Measurements from ENCODE around the gene IL4R. TPM values are rescaled to one million over a fixed set of nuclear protein-coding genes. Genes with fewer than 3 reads are reported as not detected.

The IL4R gene
- total RNA-seq, 4 donors from 2014 or later = 19.2 to 43.3 (median 39.3) TPM

DNA sequence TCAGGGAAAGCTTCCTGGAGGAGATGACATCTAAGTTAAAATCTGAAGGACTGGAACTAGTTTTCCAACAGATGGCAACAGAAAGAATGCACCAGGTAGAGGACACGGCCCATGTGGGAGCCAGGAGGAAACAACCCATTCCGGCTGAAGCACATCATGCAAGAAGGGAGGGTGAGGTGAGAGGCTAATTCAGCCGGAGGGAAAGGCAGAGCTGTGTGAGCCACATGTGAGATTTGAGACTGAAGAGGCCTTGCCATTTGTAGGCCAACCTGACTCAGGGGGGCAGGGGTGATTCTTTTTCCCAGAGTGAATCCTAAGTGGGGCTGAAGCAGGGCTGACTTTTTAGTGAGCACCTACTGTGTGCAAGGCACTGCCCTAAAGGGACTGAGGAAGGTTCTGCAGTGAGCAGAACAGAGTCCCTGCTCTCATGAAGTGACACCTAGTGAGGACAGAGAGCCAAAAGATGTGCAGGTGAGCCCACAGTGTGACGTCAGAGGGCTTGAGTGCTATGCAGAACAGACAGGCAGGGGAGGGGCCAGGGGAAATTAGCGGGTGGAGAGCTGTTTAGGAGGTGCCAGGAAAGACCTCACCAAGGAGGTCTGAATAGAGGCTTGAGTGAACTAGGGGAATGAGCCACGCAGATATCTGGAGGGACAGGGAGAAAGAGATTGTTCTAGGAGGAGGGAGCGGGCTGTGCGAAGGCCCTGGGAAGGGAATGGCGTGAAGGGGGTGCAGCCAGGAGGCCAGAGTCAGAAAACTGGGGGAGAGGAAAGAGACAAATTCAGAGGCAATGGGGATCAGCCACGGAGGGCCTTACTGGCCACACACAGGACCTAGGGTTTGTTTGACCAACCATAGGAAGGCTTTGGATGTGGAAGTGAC, 68.4 kb downstream of the IL4R start:
- H3K9me3 ChIP-seq = peaks cover 0 to 42% (median 0%) of the 10 kb centered on the region in 4 donors
- 72 to 75% methylated on average over 10 of the region's 10 CpGs for WGBS, 2 donors
- no peaks in the 10 kb centered on the region for H3K36me3 ChIP-seq
- H3K27ac ChIP-seq = no peak overlapping the region
- DNase-seq (ENCODE audit: low spot score in 2 of 2) = no peak
- no peaks in the 10 kb centered on the region for H3K27me3 ChIP-seq
- no peak overlapping the region for H3K4me3 ChIP-seq
- TF ChIP-seq EP300 (IDR thresholded peaks at IDR 0.05) (no peak), POLR2A (IDR thresholded peaks at IDR 0.05) (no peak)
- TF ChIP-seq, protein P1, sequence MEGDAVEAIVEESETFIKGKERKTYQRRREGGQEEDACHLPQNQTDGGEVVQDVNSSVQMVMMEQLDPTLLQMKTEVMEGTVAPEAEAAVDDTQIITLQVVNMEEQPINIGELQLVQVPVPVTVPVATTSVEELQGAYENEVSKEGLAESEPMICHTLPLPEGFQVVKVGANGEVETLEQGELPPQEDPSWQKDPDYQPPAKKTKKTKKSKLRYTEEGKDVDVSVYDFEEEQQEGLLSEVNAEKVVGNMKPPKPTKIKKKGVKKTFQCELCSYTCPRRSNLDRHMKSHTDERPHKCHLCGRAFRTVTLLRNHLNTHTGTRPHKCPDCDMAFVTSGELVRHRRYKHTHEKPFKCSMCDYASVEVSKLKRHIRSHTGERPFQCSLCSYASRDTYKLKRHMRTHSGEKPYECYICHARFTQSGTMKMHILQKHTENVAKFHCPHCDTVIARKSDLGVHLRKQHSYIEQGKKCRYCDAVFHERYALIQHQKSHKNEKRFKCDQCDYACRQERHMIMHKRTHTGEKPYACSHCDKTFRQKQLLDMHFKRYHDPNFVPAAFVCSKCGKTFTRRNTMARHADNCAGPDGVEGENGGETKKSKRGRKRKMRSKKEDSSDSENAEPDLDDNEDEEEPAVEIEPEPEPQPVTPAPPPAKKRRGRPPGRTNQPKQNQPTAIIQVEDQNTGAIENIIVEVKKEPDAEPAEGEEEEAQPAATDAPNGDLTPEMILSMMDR (IDR thresholded peaks at IDR 0.05) = no peak
- H3K4me1 ChIP-seq = no peaks in the 10 kb centered on the region

DNA sequence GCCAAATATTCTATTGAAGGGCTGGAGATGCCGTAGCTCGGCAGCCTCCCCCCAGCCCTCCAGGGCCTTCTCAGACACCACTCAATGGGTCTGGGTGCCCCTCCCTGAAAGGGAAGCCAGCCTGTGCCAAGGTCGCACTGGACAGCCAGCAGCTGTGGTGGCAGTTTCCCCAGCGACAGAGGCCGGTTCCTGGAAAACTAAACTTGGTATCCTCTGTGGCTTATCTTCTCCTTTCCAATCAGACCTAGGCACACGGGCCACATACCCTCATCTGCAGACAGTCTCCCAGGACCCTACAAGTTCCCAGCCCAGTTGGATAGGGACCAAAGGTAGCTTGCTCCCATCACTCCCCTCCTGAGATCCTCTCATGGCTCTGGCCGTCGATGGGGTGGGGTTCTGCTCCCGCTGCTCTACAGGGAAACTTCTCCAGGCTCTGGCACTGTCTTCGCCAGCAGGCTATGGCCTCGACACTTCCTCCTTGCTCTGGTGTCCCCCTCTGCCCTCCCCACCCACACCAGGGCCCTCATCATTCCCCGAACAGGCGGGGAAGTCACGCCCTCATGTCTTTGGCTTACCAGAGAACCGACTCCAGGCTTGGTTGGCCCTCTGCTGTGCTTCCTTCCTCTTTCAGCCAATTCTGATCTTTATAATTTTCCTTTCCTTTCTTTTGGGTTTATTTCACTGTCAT, 69.9 kb downstream of the IL4R start:
- Histone ChIP-seq H3K36me3 (no peaks in the 10 kb centered on the region), H3K27ac (no peak overlapping the region), H3K4me1 (no peaks in the 10 kb centered on the region), H3K27me3 (no peaks in the 10 kb centered on the region), H3K4me3 (no peak overlapping the region), H3K9me3 (peaks cover 0 to 47% (median 0%) of the 10 kb centered on the region in 4 donors)
- no peak for DNase-seq (ENCODE audit: low spot score in 2 of 2)
- TF ChIP-seq EP300 (IDR thresholded peaks at IDR 0.05) (no peak), POLR2A (IDR thresholded peaks at IDR 0.05) (no peak)
- TF ChIP-seq, protein P1 (IDR thresholded peaks at IDR 0.05) = no peak
- WGBS, 2 donors = 76 to 80% methylated on average over 15 of the region's 15 CpGs

DNA sequence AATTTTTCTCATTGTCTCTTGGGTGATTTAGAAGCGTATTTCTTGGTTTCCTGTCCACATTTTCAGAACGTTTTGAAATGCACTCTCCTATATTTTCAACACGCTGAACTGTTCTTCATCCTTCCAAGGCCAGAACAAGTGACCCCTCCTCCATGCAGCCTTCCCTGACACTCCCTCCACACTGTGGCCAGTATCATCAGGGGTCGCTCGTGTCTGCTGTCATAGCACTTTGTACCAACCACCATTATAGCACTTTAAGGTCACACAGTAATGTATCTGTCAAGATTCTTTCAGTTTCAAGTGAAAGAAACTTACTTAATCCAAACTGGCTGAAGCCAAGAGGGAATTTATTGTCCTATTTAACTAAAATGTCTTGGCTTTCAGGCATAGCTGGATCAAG, 70.7 kb downstream of the IL4R start:
- no peak for DNase-seq (ENCODE audit: low spot score in 2 of 2)
- H3K4me1 ChIP-seq = no peaks in the 10 kb centered on the region
- no peak overlapping the region for H3K4me3 ChIP-seq
- no peaks in the 10 kb centered on the region for H3K27me3 ChIP-seq
- no peaks in the 10 kb centered on the region for H3K36me3 ChIP-seq
- TF ChIP-seq POLR2A (IDR thresholded peaks at IDR 0.05) (no peak), EP300 (IDR thresholded peaks at IDR 0.05) (no peak)
- TF ChIP-seq, protein P1 (IDR thresholded peaks at IDR 0.05) = no peak
- peaks cover 0 to 50% (median 0%) of the 10 kb centered on the region in 4 donors for H3K9me3 ChIP-seq
- 77 to 78% methylated on average over 5 of the region's 5 CpGs for WGBS, 2 donors
- no peak overlapping the region for H3K27ac ChIP-seq

DNA sequence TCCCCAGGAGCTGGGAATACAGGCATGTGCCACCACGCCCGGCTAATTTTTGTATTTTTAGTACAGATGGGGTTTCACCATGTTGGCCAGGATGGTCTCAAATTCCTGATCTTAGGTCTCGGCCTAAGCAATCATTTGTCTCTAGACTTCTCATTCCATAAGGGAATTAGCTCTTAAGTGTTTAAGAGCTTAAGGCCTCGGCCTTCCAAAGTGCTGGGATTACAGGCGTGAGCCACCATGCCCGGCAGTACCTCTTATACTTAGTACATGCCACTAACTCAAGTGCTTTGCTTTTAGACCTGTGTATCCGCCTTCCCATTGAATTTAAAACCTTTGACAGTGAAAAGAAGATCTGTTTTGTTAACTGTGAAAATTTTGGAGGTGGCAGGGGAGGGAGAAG, 71.6 kb downstream of the IL4R start:
- no peaks in the 10 kb centered on the region for H3K27me3 ChIP-seq
- no peak for DNase-seq (ENCODE audit: low spot score in 2 of 2)
- no peaks in the 10 kb centered on the region for H3K4me1 ChIP-seq
- WGBS, 2 donors = 78 to 89% methylated on average over 7 of the region's 7 CpGs
- no peak overlapping the region for H3K27ac ChIP-seq
- H3K4me3 ChIP-seq = no peak overlapping the region
- TF ChIP-seq EP300 (IDR thresholded peaks at IDR 0.05) = no peak
- H3K36me3 ChIP-seq = no peaks in the 10 kb centered on the region
- H3K9me3 ChIP-seq = peaks cover 0 to 50% (median 0%) of the 10 kb centered on the region in 4 donors

DNA sequence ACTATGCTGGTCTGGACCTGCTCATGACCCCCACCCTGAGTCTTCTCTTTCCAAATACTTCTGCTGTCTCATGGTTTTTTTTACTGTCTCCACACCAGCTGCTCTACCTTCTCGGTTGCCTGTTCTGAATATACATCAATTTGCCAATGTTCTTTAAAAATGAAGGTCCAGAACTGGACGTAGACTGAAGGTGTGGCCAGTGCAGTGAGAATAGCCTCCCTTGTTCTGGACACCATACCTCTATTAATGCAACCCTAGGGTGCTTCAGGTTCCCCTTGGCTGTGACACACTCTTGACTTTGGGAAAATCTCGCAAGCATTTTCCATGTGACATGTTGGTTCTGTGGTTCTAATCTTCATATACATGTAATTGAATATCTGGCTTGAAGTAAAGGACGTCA, 72.9 kb downstream of the IL4R start:
- no peaks in the 10 kb centered on the region for H3K4me1 ChIP-seq
- H3K27me3 ChIP-seq = no peaks in the 10 kb centered on the region
- H3K36me3 ChIP-seq = no peaks in the 10 kb centered on the region
- TF ChIP-seq EP300 (IDR thresholded peaks at IDR 0.05) (no peak), POLR2A (IDR thresholded peaks at IDR 0.05) (no peak)
- DNase-seq (ENCODE audit: low spot score in 2 of 2) = no peak
- H3K27ac ChIP-seq = no peak overlapping the region
- H3K4me3 ChIP-seq = no peak overlapping the region
- WGBS, 2 donors = 77 to 80% methylated on average over 4 of the region's 4 CpGs
- H3K9me3 ChIP-seq = peaks cover 0 to 44% (median 0%) of the 10 kb centered on the region in 4 donors

DNA sequence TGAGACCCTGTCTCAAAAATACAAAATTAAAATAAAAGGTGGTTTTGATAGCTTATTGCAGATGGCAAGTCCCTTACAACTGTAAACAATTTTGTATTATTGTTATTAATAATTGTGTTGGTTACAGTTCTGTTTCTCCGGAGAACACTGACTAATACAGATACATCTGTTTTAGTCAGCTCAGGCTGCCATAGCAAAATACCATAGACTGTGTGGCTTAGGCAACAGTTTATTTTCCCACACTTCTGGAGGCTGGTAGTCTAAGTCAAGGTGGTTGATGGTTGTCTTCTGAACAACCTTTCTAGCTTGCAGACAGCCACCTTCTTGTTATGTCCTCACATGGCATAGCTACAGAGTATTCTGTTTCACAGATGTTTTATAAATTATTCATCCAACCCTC, 74.0 kb downstream of the IL4R start:
- H3K36me3 ChIP-seq = no peaks in the 10 kb centered on the region
- no peaks in the 10 kb centered on the region for H3K27me3 ChIP-seq
- DNase-seq (ENCODE audit: low spot score in 2 of 2) = no peak
- peaks cover 0 to 49% (median 0%) of the 10 kb centered on the region in 4 donors for H3K9me3 ChIP-seq
- H3K4me3 ChIP-seq = no peak overlapping the region
- TF ChIP-seq, protein P1 (IDR thresholded peaks at IDR 0.05) = no peak
- TF ChIP-seq EP300 (IDR thresholded peaks at IDR 0.05) = no peak
- TF ChIP-seq POLR2A (IDR thresholded peaks at IDR 0.05) = no peak
- H3K27ac ChIP-seq = no peak overlapping the region
- H3K4me1 ChIP-seq = no peaks in the 10 kb centered on the region
- WGBS, 2 donors = 91 to 96% methylated on average over 1 of the region's 1 CpG
